ENCODE measurements around the gene ADSS2. TPM values are rescaled to one million over a fixed set of nuclear protein-coding genes. Genes with fewer than 3 reads are reported as not detected.

Gene ADSS2
- total RNA-seq, 1 experiment from 2014 or later: 82.8 TPM

- Mint-ChIP-seq H3K4me3 (peak overlapping the region; percentile 65), H3K4me1 (peaks cover 76% of the 10 kb centered on the region), H3K36me3 (peaks cover 7% of the 10 kb centered on the region; the same call in 1 of the 2 replicates), H3K27me3 (ENCODE audit: low read depth) (no peaks in the 10 kb centered on the region), H3K9me3 (0 out of 2 replicates have a peak, but pooled peaks cover 1% of the 10 kb centered on the region), H3K27ac (peak overlapping the region; percentile 93)
- DNase-seq (ENCODE audit: low spot score) (peak; percentile 99), ATAC-seq (peak; percentile 95)
- ChIA-PET POLR2A (interaction anchor here (1.3 kb wide), 1 partner anchor 10 kb away, joined by 6 read pairs; the partner anchor contains the start of gene CATSPERE), CTCF (no interaction called here)
- TF ChIP-seq KAT7 (CRISPR knock-in tag; IDR thresholded peaks at IDR 0.05; ENCODE audit: borderline replicate concordance): 0 out of 2 replicates have a peak, but pooled peaks have one; percentile 4
- peak; percentile 42 for TF ChIP-seq GABPB1 (CRISPR knock-in tag; IDR thresholded peaks at IDR 0.05)
- peak; percentile 33; the same call in 1 of the 2 replicates for TF ChIP-seq MAX (CRISPR knock-in tag; IDR thresholded peaks at IDR 0.05)
- TF ChIP-seq ATF3 (CRISPR knock-in tag; conservative IDR thresholded peaks at IDR 0.05): no peak
- peak; percentile 80 for TF ChIP-seq SP1 (CRISPR knock-in tag; conservative IDR thresholded peaks at IDR 0.05)
- no peak for TF ChIP-seq NR3C1 (CRISPR knock-in tag; conservative IDR thresholded peaks at IDR 0.05; ENCODE audit: low read depth)
- no peak for TF ChIP-seq NR1H2 (CRISPR knock-in tag; IDR thresholded peaks at IDR 0.05)
- peak; percentile 93 for TF ChIP-seq E2F5 (CRISPR knock-in tag; IDR thresholded peaks at IDR 0.05)
These were observed 464 bp upstream of the ADSS2 start for GRCh38 chr1:244451951-244452795.

- DNase-seq (ENCODE audit: low spot score): peak; percentile 34
- POLR2A ChIA-PET: interaction anchor here (1.3 kb wide), 1 partner anchor 11 kb away, joined by 6 read pairs; the partner anchor contains the start of gene CATSPERE
- Mint-ChIP-seq H3K27me3 (ENCODE audit: low read depth) (no peaks in the 10 kb centered on the region), H3K4me3 (peak overlapping the region; percentile 90), H3K4me1 (peaks cover 77% of the 10 kb centered on the region), H3K9me3 (no peaks in the 10 kb centered on the region), H3K36me3 (peaks cover 3% of the 10 kb centered on the region; the same call in 1 of the 2 replicates), H3K27ac (peak overlapping the region; percentile 76)
- no peak for TF ChIP-seq PRRX2 (CRISPR knock-in tag; IDR thresholded peaks at IDR 0.05)
- TF ChIP-seq JUN (CRISPR knock-in tag; IDR thresholded peaks at IDR 0.05): 0 out of 2 replicates have a peak, but pooled peaks have one; percentile 12
- no peak for TF ChIP-seq USF2 (CRISPR knock-in tag; IDR thresholded peaks at IDR 0.05)
- 0 out of 2 replicates have a peak, but pooled peaks have one; percentile 15 for TF ChIP-seq ARID4B (CRISPR knock-in tag; IDR thresholded peaks at IDR 0.05; ENCODE audit: borderline replicate concordance)
- CTCF ChIA-PET: no interaction called here
- ATAC-seq: no peak
These were observed 841 bp downstream of the ADSS2 start for GRCh38 chr1:244450597-244451538.
